ENCODE data around the gene SLC7A1. TPM values are rescaled to one million over a fixed set of nuclear protein-coding genes. Genes with fewer than 3 reads are reported as not detected.

Gene SLC7A1
- total RNA-seq, 1 experiment from 2014 or later = 84.5 TPM

DNA sequence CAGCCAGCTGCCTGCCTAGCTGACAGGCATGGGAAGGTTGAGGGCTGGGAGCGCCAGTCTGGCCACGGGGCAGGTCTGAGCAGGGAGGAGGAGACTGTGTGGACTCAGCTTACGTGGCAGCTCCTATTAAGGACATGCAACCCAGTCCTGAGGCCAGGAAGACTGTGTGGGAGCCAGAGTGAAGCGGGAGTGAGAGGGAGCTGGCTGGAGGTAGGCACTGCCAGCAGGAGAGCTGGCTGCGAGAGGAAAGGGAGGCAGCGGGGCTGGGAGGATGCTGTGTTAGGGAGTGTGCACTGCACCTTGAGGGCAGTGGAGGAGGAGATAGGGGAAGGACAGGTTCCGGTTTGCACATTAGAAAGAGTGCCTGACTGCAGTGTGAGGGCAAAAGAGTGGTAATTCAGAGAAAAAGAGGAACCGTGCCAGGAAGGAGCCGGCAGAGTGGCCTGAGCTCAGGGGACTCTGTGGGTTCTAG, 99.2 kb downstream of the SLC7A1 start:
- CTCF ChIA-PET = interaction anchor here (3.2 to 3.8 kb wide), 2 partner anchors 12 to 24 kb away, joined by 9 to 31 read pairs; no protein-coding TSS in a partner anchor
- H3K9me3 Mint-ChIP-seq = no peaks in the 10 kb centered on the region
- H3K4me1 Mint-ChIP-seq = peaks cover 8% of the 10 kb centered on the region
- POLR2A ChIA-PET = no interaction called here
- TF ChIP-seq, protein P1, sequence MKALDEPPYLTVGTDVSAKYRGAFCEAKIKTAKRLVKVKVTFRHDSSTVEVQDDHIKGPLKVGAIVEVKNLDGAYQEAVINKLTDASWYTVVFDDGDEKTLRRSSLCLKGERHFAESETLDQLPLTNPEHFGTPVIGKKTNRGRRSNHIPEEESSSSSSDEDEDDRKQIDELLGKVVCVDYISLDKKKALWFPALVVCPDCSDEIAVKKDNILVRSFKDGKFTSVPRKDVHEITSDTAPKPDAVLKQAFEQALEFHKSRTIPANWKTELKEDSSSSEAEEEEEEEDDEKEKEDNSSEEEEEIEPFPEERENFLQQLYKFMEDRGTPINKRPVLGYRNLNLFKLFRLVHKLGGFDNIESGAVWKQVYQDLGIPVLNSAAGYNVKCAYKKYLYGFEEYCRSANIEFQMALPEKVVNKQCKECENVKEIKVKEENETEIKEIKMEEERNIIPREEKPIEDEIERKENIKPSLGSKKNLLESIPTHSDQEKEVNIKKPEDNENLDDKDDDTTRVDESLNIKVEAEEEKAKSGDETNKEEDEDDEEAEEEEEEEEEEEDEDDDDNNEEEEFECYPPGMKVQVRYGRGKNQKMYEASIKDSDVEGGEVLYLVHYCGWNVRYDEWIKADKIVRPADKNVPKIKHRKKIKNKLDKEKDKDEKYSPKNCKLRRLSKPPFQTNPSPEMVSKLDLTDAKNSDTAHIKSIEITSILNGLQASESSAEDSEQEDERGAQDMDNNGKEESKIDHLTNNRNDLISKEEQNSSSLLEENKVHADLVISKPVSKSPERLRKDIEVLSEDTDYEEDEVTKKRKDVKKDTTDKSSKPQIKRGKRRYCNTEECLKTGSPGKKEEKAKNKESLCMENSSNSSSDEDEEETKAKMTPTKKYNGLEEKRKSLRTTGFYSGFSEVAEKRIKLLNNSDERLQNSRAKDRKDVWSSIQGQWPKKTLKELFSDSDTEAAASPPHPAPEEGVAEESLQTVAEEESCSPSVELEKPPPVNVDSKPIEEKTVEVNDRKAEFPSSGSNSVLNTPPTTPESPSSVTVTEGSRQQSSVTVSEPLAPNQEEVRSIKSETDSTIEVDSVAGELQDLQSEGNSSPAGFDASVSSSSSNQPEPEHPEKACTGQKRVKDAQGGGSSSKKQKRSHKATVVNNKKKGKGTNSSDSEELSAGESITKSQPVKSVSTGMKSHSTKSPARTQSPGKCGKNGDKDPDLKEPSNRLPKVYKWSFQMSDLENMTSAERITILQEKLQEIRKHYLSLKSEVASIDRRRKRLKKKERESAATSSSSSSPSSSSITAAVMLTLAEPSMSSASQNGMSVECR (CRISPR knock-in tag; IDR thresholded peaks at IDR 0.05; ENCODE audit: borderline replicate concordance) = no peak
- no peaks in the 10 kb centered on the region for H3K36me3 Mint-ChIP-seq
- ATAC-seq (no peak), DNase-seq (ENCODE audit: low spot score) (no peak)
- no peak overlapping the region for H3K4me3 Mint-ChIP-seq
- no peak overlapping the region for H3K27ac Mint-ChIP-seq
- H3K27me3 Mint-ChIP-seq (ENCODE audit: low read depth) = no peaks in the 10 kb centered on the region

GRCh38 chr13:29494520-29494919, 101.0 kb downstream of the SLC7A1 start:
- no peak overlapping the region for H3K4me3 Mint-ChIP-seq
- no peaks in the 10 kb centered on the region for H3K9me3 Mint-ChIP-seq
- H3K4me1 Mint-ChIP-seq = peaks cover 8% of the 10 kb centered on the region
- TF ChIP-seq RELA (CRISPR knock-in tag; IDR thresholded peaks at IDR 0.05; ENCODE audit: borderline replicate concordance) (no peak), SMAD3 (CRISPR knock-in tag; IDR thresholded peaks at IDR 0.05; ENCODE audit: borderline replicate concordance) (no peak), E2F5 (CRISPR knock-in tag; IDR thresholded peaks at IDR 0.05) (no peak), CREM (CRISPR knock-in tag; IDR thresholded peaks at IDR 0.05) (no peak)
- TF ChIP-seq, protein P2, sequence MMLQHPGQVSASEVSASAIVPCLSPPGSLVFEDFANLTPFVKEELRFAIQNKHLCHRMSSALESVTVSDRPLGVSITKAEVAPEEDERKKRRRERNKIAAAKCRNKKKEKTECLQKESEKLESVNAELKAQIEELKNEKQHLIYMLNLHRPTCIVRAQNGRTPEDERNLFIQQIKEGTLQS (CRISPR knock-in tag; conservative IDR thresholded peaks at IDR 0.05) = no peak
- no peaks in the 10 kb centered on the region for H3K36me3 Mint-ChIP-seq
- ChIA-PET CTCF (interaction anchor here (0.7 to 1.2 kb wide), 2 partner anchors 22 kb away, joined by 5 read pairs; no protein-coding TSS in a partner anchor), POLR2A (no interaction called here)
- H3K27ac Mint-ChIP-seq = no peak overlapping the region
- no peaks in the 10 kb centered on the region for H3K27me3 Mint-ChIP-seq (ENCODE audit: low read depth)
- ATAC-seq (no peak), DNase-seq (ENCODE audit: low spot score) (no peak)

DNA sequence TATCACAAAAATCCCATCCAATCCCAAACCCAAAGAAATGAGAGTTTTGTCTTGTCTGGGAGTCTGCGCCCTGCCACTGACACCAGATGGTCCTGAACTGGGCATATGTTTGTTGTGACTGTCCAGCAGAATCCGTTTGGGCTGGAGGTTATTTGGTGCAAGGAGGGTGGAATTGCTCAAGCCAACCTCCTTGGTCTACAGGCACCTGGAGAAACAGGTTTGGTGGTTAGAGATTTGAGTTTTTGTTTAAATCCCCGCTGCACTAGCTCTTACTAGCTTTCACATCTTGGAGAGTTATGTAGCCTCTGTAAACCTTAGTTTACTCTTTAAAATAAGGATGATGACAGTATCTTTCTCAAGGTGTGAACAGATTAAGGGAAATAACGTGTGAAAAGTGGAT, 101.7 kb downstream of the SLC7A1 start:
- H3K4me3 Mint-ChIP-seq = no peak overlapping the region
- DNase-seq (ENCODE audit: low spot score) = no peak
- TF ChIP-seq ZNF416 (CRISPR knock-in tag; IDR thresholded peaks at IDR 0.05) (no peak), RELA (CRISPR knock-in tag; IDR thresholded peaks at IDR 0.05; ENCODE audit: borderline replicate concordance) (no peak), NFYB (CRISPR knock-in tag; conservative IDR thresholded peaks at IDR 0.05; ENCODE audit: low read depth) (no peak), E2F5 (CRISPR knock-in tag; IDR thresholded peaks at IDR 0.05) (no peak), ZNF512 (CRISPR knock-in tag; IDR thresholded peaks at IDR 0.05; ENCODE audit: borderline replicate concordance) (no peak), ZNF671 (CRISPR knock-in tag; IDR thresholded peaks at IDR 0.05) (no peak), ZNF423 (CRISPR knock-in tag; IDR thresholded peaks at IDR 0.05) (no peak)
- TF ChIP-seq, protein P3, sequence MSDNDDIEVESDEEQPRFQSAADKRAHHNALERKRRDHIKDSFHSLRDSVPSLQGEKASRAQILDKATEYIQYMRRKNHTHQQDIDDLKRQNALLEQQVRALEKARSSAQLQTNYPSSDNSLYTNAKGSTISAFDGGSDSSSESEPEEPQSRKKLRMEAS (CRISPR knock-in tag; IDR thresholded peaks at IDR 0.05) = no peak
- TF ChIP-seq, protein P4, sequence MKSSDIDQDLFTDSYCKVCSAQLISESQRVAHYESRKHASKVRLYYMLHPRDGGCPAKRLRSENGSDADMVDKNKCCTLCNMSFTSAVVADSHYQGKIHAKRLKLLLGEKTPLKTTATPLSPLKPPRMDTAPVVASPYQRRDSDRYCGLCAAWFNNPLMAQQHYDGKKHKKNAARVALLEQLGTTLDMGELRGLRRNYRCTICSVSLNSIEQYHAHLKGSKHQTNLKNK (CRISPR knock-in tag; IDR thresholded peaks at IDR 0.05) = no peak
- TF ChIP-seq, protein P1 (CRISPR knock-in tag; IDR thresholded peaks at IDR 0.05; ENCODE audit: borderline replicate concordance) = no peak
- no peaks in the 10 kb centered on the region for H3K9me3 Mint-ChIP-seq
- H3K27ac Mint-ChIP-seq = no peak overlapping the region
- peaks cover 10% of the 10 kb centered on the region for H3K4me1 Mint-ChIP-seq
- no peaks in the 10 kb centered on the region for H3K36me3 Mint-ChIP-seq
- ATAC-seq = no peak
- no peaks in the 10 kb centered on the region for H3K27me3 Mint-ChIP-seq (ENCODE audit: low read depth)
- ChIA-PET POLR2A (no interaction called here), CTCF (interaction anchor here (1.2 to 1.4 kb wide), 2 partner anchors 15 to 21 kb away, joined by 5 to 14 read pairs; no protein-coding TSS in a partner anchor)

Measured in WTC11 (cell line).